Activated T-cell treated with anti-CD3 and anti-CD28 coated beads, Interleukin-2, amount 50 U/mL, for 48 hours (primary cell): ENCODE data around the gene IGSF8.

Source experiments
- DNase-seq, 2 experiments: peaks; one replicate each; pipeline ENCODE4 v3.0.0-alpha.2; 2020

Gene IGSF8

DNA sequence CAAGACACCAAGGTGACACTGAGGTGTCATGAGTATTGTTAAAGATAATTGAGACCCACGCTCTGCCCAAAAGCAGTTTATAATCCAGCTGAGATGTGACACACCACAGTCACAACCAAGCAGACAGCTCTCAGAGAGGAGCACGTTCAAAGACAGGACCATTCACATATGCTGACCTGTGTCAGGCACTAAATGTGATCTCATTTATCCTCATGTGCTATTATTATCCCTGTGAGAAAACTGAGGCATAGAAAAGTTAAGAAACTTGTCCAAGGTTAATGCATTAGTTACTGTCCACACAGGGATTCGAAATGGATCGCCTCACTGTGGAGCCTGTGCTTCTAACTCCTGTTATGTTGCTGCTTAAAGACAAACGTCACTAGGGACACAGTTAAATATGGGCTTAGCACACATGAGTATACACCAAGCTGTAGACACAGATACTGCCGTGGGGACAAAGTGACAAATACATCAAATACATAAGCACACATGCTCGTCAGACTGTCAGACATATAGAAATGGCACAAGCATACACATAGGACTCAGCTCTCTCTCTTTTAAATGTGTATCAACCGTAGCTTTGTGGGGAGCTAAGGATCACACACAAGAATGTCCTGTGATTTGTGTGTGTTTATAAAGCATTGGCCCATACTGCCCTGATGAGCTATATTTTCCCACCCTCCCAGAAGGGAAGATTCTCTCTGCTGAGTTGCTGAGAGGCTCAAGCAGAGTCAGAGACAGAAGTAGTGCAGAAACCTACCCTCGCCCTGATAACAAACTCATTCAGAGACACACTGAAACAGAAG lies 3.5 kb upstream of the IGSF8 start:
- no peak for DNase-seq

- peak; percentile 80 to 84 for DNase-seq
Measured at GRCh38 chr1:160101037-160101716, 2.8 kb upstream of the IGSF8 start.

- no peak for DNase-seq
Measured at GRCh38 chr1:160099716-160100375, 1.4 kb upstream of the IGSF8 start.

DNA sequence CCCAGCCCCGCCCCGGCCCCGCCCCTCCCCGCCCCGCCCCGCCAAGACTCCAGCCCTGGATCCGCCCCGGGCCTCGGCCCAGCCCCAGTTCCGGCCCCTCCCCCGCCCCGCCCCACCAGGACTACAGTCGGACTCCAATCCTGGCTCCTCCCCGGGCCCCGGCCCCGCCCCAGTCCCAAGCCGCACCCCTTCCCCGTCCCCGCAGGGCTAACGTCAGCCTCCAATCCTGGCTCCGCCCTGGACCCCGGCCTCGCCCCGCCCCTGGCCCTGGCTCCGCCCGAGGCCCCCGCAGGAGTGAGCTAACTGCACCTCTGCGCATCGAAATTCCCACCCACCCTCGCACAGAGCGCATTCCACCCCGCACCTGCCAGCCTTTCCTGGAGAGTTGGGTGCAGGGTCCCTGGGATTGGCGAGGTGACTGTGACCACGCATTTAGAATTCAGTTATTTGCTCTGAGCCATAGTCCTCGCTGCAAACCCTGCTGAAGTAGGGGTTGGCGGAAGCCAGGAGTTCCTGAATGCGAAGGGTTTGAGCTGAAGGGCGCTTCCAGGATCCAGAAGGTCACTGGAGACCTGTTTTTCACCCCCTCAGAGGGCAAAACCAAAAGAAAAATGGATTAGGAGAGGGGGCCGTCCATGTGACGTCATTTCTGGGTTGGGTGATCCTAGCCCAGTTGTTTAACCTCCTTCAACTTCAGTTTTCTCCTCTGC lies 588 bp upstream of the IGSF8 start:
- DNase-seq = peak; percentile 99

GRCh38 chr1:160097151-160097910 lies 1.1 kb downstream of the IGSF8 start:
- DNase-seq = peak; percentile 57 to 64

GRCh38 chr1:160096274-160097116 lies 1.9 kb downstream of the IGSF8 start:
- peak in 1 of 2 experiments; percentile 32 for DNase-seq

DNA sequence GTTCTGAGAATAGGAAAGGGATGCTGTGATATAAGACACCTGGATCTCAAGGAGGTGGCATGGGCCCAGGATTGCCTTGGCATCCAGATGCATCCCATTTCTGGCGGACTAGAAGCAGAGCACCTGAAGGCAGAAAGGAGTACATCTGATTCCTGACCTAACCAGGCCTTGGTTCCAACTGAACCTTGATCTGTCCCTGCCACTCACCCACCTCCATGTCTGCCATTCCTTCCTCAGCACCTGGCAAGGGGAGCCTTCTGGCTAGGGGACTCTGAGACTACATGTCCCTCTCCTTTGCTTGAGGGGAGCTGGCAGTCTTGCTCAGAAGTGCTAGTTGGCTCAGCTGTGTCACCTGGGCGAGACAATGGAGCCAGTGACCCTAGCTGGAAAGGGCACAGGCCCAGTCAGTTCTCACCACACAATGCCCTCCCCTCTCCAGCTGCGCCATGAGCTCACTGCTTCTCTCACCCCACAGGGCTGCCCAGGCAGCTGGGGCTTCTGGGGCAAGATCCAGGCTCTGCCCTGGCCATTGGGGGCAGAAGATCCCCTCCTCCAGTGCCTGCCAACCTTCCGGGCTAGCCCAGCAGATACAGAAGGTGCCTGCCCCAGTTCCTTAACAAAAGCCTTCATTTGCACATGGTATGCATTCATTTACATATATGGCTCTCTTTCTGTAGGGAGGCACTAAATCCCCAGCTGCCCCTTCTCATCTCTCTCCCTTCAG lies 2.9 kb downstream of the IGSF8 start:
- no peak for DNase-seq

- no peak for DNase-seq
Measured at GRCh38 chr1:160094806-160095205, 3.6 kb downstream of the IGSF8 start.

GRCh38 chr1:160094291-160094625 lies 4.2 kb downstream of the IGSF8 start:
- DNase-seq = no peak

DNA sequence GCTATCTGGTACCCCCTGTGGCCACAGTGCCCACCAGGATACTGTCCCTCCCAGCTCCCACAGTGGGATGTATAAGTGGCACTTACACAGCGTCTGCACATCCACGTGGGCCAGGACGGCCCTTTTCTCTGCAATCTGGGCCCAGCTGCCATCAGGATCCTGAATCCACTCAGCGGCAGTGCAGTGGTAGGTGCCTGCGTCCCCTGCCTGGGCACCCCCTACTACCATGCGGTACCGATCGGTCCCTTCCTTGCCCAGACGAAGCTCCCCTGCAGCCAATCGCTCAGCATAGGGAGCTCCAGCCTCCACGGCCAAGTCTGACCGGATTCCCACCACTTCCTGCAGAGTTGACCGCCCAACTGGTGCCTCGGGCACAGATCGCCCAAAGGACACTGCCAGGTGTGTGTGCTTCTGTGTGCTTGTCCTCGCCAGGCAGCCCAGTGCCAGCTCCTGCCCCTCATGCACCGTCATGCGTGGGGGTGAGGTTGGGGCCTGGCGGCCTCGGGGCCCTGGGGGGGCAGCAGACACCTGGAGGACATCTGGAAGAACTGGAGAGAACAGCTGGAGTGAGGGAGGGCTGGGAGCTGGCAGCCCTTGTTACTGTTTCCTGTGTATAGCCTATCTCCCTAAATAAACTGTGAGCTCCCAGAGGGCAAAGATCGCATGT lies 4.7 kb downstream of the IGSF8 start:
- DNase-seq = no peak

DNA sequence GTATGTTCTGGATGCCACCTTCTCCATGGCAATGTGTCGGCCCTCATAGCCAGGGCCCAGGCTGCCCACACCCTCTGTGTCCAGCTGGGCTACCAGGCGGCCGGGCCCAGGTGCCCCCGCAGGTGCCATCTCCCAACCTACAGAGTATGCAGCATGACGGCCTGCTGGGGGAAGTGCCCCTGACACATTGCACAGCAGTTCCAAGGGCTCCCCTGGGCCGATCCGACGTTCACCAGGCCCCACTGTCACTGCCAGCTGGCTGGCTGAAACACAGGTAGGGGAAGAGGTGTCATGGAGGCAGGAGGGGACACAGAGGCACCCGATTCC lies 5.4 kb downstream of the IGSF8 start:
- DNase-seq = no peak

DNA sequence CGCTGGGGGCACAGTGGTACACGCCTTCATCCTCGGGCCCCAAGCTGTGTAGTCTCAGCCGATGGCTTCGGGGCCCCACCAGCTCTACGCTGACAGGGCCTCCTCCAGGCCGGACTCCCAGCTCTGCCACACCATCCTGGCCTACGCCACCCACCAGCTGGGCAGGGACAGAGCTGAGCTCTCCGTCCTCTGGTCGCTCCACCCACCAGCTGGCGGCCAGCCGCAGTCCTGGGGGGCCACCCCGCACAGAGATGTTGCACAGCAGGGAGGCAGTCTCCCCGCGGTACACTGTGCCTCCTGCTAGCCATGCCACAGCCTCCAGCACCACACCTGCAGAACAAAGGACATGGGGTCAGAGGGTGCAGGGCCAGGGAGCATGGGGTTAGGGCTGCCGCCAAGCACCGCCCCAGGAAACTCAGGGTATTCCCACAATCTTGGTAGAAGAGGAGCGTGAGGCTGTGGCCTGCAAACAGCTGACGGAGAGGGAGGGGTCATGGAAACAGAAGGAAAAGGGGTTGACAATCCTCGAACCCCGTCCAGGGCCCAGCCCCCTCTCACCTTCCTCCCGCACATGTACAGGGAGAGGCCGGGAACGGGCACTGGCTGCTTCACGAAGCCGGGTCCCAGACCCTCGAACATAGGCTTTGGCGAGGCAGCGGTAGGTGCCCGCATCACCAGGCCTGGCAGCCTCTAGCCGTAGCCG lies 5.9 kb downstream of the IGSF8 start:
- DNase-seq = no peak

- DNase-seq = no peak
Measured at GRCh38 chr1:160091666-160092223, 6.7 kb downstream of the IGSF8 start.

GRCh38 chr1:160090760-160091159 lies 7.7 kb downstream of the IGSF8 start:
- no peak for DNase-seq

DNA sequence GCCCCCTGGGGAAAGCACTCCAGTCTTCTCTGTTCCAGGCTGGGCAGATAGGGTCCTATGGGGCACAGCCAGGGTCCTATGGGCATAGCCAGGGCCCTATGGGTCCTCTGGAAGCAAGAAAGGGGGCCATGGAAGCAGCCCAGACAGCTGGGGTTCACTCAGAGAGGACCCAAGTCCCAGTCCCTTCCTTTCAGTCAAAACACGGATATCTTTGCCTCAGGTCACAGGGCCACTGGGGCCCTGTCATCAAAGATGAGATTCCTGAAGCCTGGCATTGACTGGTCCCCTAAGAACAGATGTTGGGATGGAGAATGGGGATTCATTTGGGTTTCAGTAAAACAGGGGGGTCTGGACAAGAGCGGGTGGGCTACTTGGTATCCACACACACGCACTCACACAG lies 8.5 kb downstream of the IGSF8 start:
- no peak for DNase-seq

GRCh38 chr1:160087118-160087662 lies 11.2 kb downstream of the IGSF8 start:
- no peak for DNase-seq

DNA sequence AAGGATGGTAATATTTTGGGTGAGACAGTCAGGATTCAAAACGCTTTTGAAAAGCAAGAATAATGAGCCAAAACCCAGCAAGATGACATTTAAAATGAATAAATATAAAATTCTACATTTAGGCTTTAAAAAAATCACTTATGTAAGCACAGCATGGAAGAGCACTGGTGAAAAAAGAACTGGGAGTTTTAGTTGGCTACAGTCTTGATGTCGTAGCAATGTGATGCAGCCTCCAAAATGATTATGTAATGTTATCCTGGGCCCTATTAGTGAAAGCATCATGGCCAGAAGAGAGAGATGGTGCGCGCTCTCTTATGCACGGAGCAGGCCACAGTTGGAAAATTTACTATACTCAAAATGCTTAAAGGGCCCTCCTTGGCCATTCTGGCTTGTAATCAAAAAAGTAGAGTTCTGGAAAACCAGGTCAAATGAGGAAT lies 11.9 kb downstream of the IGSF8 start:
- no peak for DNase-seq

DNA sequence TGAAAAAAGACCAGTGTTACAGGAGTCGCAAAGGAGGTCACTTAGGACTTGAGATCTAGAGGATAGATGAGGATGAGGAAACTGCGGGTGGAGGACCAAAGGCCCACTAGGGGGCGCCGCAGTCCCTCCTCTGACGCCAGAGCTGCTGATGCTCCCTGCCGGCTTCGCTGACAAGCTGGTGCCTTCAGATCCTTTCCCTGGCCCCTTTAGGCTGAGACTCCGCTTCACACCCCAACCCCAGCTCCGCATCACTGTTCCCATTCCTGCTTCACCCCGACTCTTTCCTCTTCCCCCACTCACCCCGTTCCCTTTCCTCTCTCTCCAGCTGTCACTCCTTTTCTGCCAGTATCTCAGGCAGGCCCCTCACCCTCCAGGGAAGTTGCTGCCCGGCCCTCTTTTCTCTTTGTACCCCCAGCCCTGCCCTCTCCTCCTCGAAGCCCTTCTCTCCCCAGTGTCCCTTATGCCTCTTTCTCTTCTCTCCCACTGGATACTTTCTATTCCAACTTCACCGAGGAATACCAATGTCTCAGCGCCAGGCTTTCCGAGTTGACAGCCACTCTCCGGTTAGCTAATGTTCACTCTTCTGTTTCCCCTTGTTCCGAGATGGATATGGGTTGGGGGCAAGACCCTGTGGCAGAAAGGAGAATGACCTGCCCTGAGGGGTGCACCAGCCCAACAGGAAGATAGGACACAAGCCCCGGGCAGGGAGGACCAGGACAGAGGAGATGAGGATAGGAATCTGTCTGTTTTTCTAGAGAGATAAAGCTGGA lies 12.5 kb downstream of the IGSF8 start:
- peak; percentile 83 to 88 for DNase-seq
